GM20000 (cell line): ENCODE results near the gene BCOR.

Source experiments
- DNase-seq: peaks from one replicate; pipeline ENCODE4 v3.0.0; 2012; ENCODE audit warnings: low spot score
- CTCF ChIP-seq: IDR thresholded peaks from 2 replicates; pipeline ENCODE4 v1.5.1; 2012; ENCODE audit warnings: mild to moderate bottlenecking, control low read depth; ENCODE audit errors: extremely low read depth, missing control alignments

BCOR gene

GRCh38 chrX:40057405-40057804 is 40.4 kb downstream of the BCOR start:
- no peak for TF ChIP-seq CTCF
- no peak for DNase-seq

- no peak for DNase-seq
- no peak for TF ChIP-seq CTCF
These were observed 41.3 kb downstream of the BCOR start for GRCh38 chrX:40056420-40056819.

GRCh38 chrX:40055495-40055894 is 42.3 kb downstream of the BCOR start:
- TF ChIP-seq CTCF = no peak
- no peak for DNase-seq

GRCh38 chrX:40054793-40055192 is 43.0 kb downstream of the BCOR start:
- no peak for TF ChIP-seq CTCF
- DNase-seq = no peak

- DNase-seq = no peak
- no peak for TF ChIP-seq CTCF
These were observed 47.2 kb downstream of the BCOR start for GRCh38 chrX:40050532-40050931.

GRCh38 chrX:40049084-40049641 is 48.6 kb downstream of the BCOR start:
- TF ChIP-seq CTCF = no peak
- DNase-seq = no peak

GRCh38 chrX:40047485-40047884 is 50.3 kb downstream of the BCOR start:
- DNase-seq = no peak
- TF ChIP-seq CTCF = no peak
